Ovary (tissue), 9 donors: ENCODE data around the gene ITGB3BP. TPM values are rescaled to one million over a fixed set of nuclear protein-coding genes. Genes with fewer than 3 reads are reported as not detected.
"Not testable (repeated sequence)": the region's sequence is repeated elsewhere in the genome, so short reads cannot be mapped to it uniquely, and the experiment has no call there.

ENCODE experiments used
- DNase-seq, 5 donors: peaks; one replicate each; pipeline ENCODE4 v3.0.0-alpha.2; 2019 to 2020
- H3K27ac ChIP-seq, 2 donors: fragments of 200-600 bp; one replicate each; pipeline versions ENCODE4 v1.5.1 to v1.8.0; 2019 to 2022
- H3K27me3 ChIP-seq: fragments of 200-600 bp; one replicate; pipeline ENCODE4 v1.8.0; 2022
- H3K36me3 ChIP-seq: fragments of 200-600 bp; sonication (generic); one replicate; pipeline ENCODE4 v1.5.1; 2019
- H3K4me1 ChIP-seq: one replicate; pipeline ENCODE4 v1.8.1; 2013; ENCODE audit warnings: mild to moderate bottlenecking, moderate library complexity; ENCODE audit not compliant: insufficient read depth
- H3K4me3 ChIP-seq: fragments of 200-600 bp; sonication (generic); one replicate; pipeline ENCODE4 v1.5.1; 2017
- H3K9me3 ChIP-seq, 2 donors: fragments of 200-600 bp in 1 of 2; sonication (generic) in 1 of 2; one replicate each; pipeline versions ENCODE4 v1.5.1 to v1.8.1; 2013 to 2019; ENCODE audit warnings: mild to moderate bottlenecking in 1 of 2, moderate library complexity in 1 of 2
- EP300 ChIP-seq: sonication (generic); formaldehyde crosslinking; IDR thresholded peaks from one replicate; pipeline ENCODE4 v1.6.1; 2017; ENCODE audit warnings: antibody characterized with exemption
- POLR2A ChIP-seq: fragments of 450-650 bp; IDR thresholded peaks from one replicate; pipeline ENCODE4 v1.6.1; 2017; ENCODE audit warnings: antibody characterized with exemption, mild to moderate bottlenecking, moderate library complexity
- WGBS, 3 donors: extraction: QIAGEN DNeasy Blood & Tissue Kit in 1 of 3; methylation state at CpG; one replicate each; pipeline versions ENCODE4 v1.1.5 to v1.1.7; 2013 to 2017; 5-methylcytosine and 5-hydroxymethylcytosine counted together
- intact Hi-C, 4 donors: fragments of 100-400 bp; cut with DNase I; formaldehyde crosslinking; loops; one replicate each; pipeline versions ENCODE4 v1.11.0 to v1.15.1; 2022 to 2023
- polyA plus RNA-seq, 2 donors: library from polyadenylated mRNA; stranded (reverse); fragments of 200-250 nt in 1 of 2; fragments of 350-450 nt in 1 of 2; fragmentation: Illumina TruSeq in 1 of 2; extraction: RNeasy Lipid Tissue Mini Kit (QIAGEN cat#74804) in 1 of 2; gene quantifications; one replicate each; pipeline ENCODE4 v1.2.3, GENCODE V29; 2013 to 2014
- total RNA-seq, 7 donors: library from RNA; depleted of rRNA in 2 of 7; stranded (reverse); fragments of >200 nt in 2 of 7; fragmentation: NEBNext Ultra II Directional in 3 of 7; extraction: Animal tissue kit (Norgen Biotek cat#: 25700) in 3 of 7; gene quantifications; one replicate each; pipeline versions ENCODE4 v1.1.0 to v1.2.4, GENCODE V29; 2016 to 2023
- TF ChIP-seq, protein P1 (sequence below), 3 donors: fragments of 450-650 bp in 2 of 3; fragments of 200-600 bp in 1 of 3; IDR thresholded peaks; one replicate each; pipeline versions ENCODE4 v1.5.1 to v1.8.0; 2016 to 2022; ENCODE audit warnings: antibody characterized with exemption in 3 of 3, mild to moderate bottlenecking in 1 of 3
- donor health status: DM: no; HTN: no; CAD: no; lungs with moderate emphysema.
- donor health status: DM: no; HTN: no; CAD: no.
- donor health status: Bipolar disorder and iron deficiency.
- donor health status: DM: yes; HTN: yes; CAD: no.
- donor health status: DM: no; HTN: no; CAD: no.
- donor health status: DM: yes; HTN: yes; CAD: no.

ITGB3BP gene
- total and polyA plus RNA-seq, 9 donors: 10.7 to 32.1 (median 22.3) TPM

- intact Hi-C loops: no loop called here
Observed at GRCh38 chr1:63487336-63488065, 35.5 kb downstream of the ITGB3BP start.

GRCh38 chr1:63486629-63487028, 36.4 kb downstream of the ITGB3BP start:
- Histone ChIP-seq H3K9me3 (no peaks in the 10 kb centered on the region), H3K27ac (no peak overlapping the region), H3K4me1 (no peaks in the 10 kb centered on the region), H3K27me3 (no peaks in the 10 kb centered on the region), H3K4me3 (no peak overlapping the region), H3K36me3 (no peaks in the 10 kb centered on the region)
- TF ChIP-seq, protein P1, sequence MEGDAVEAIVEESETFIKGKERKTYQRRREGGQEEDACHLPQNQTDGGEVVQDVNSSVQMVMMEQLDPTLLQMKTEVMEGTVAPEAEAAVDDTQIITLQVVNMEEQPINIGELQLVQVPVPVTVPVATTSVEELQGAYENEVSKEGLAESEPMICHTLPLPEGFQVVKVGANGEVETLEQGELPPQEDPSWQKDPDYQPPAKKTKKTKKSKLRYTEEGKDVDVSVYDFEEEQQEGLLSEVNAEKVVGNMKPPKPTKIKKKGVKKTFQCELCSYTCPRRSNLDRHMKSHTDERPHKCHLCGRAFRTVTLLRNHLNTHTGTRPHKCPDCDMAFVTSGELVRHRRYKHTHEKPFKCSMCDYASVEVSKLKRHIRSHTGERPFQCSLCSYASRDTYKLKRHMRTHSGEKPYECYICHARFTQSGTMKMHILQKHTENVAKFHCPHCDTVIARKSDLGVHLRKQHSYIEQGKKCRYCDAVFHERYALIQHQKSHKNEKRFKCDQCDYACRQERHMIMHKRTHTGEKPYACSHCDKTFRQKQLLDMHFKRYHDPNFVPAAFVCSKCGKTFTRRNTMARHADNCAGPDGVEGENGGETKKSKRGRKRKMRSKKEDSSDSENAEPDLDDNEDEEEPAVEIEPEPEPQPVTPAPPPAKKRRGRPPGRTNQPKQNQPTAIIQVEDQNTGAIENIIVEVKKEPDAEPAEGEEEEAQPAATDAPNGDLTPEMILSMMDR (IDR thresholded peaks at IDR 0.05): no peak
- TF ChIP-seq POLR2A: no peak
- no peak for TF ChIP-seq EP300
- no peak for DNase-seq
- intact Hi-C loops: no loop called here
- 94 to 97% (median 95%) methylated on average over 1 of the region's 1 CpG for WGBS, 3 donors

More at GRCh38 chr1:63487336-63488065, 35.5 kb downstream of the ITGB3BP start:
- H3K36me3 ChIP-seq: no peaks in the 10 kb centered on the region
- H3K27ac ChIP-seq: no peak overlapping the region
- no peak for TF ChIP-seq POLR2A
- TF ChIP-seq, protein P1 (IDR thresholded peaks at IDR 0.05): no peak
- H3K4me3 ChIP-seq: no peak overlapping the region
- WGBS, 3 donors: 43 to 72% (median 56%) methylated on average over 8 of the region's 8 CpGs
- no peaks in the 10 kb centered on the region for H3K27me3 ChIP-seq
- no peaks in the 10 kb centered on the region for H3K4me1 ChIP-seq
- no peaks in the 10 kb centered on the region for H3K9me3 ChIP-seq
- no peak for DNase-seq

DNA sequence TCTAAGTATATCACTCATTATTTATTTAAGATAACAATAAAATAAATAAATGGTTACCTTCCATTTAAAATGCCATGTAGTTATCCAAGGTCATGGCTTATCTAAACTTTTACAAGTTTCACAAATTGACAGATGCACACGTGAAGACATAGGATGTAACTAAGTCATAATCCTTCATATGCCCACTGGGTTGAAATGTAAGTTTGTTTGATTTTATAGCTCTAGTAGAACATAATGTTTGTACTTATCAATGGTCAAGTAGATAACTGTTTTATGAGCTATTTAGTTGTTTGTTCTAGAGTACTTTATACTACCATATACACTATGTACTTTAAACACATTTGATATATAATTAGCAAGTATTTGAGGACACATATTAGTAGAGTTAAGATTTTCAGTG, 43.0 kb downstream of the ITGB3BP start:
- 76 to 81% (median 78%) methylated on average over 1 of the region's 1 CpG for WGBS, 3 donors
- H3K27ac ChIP-seq: no peak overlapping the region
- no peak for DNase-seq
- TF ChIP-seq EP300: no peak
- intact Hi-C loops: loop anchor here in 1 of 4 donors (5.0 kb wide), 1 partner anchor 833 kb away; no protein-coding TSS in a partner anchor
- H3K4me3 ChIP-seq: no peak overlapping the region
- H3K36me3 ChIP-seq: no peaks in the 10 kb centered on the region
- no peaks in the 10 kb centered on the region for H3K27me3 ChIP-seq
- H3K4me1 ChIP-seq: no peaks in the 10 kb centered on the region
- no peaks in the 10 kb centered on the region for H3K9me3 ChIP-seq

DNA sequence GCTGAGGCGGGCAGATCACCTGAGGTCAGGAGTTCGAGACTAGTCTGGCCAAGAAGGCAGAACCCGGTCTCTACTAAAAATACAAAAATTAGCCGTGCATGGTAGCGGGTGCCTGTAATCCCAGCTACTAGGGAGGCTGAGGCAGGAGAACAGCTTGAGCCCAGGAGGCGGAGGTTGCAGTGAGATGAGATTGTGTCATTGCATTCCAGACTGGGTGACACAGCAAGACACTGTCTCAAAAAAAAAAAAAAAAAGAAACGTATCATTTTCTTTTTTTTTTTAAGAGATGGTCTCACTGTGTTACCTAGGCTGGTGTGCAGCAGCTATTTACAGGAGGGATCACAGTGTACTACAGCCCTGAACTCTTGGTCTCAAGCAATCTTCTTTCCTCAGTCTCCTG, 47.3 kb downstream of the ITGB3BP start:
- Histone ChIP-seq H3K27ac (no peak overlapping the region), H3K9me3 (no peaks in the 10 kb centered on the region), H3K4me3 (no peak overlapping the region), H3K4me1 (no peaks in the 10 kb centered on the region), H3K36me3 (no peaks in the 10 kb centered on the region), H3K27me3 (no peaks in the 10 kb centered on the region)
- intact Hi-C loops: no loop called here
- no peak for TF ChIP-seq EP300
- TF ChIP-seq, protein P1 (IDR thresholded peaks at IDR 0.05): no peak
- TF ChIP-seq POLR2A: no peak
- no peak for DNase-seq
- 79 to 96% (median 96%) methylated on average over 7 of the region's 7 CpGs for WGBS, 3 donors

GRCh38 chr1:63468683-63469082, 54.3 kb downstream of the ITGB3BP start:
- H3K36me3 ChIP-seq, H3K4me3 ChIP-seq, intact Hi-C loops, H3K4me1 ChIP-seq, H3K27me3 ChIP-seq, H3K9me3 ChIP-seq, H3K27ac ChIP-seq, DNase-seq: not testable (repeated sequence)
- WGBS, 3 donors: 94 to 99% (median 97%) methylated on average over 5 of the region's 5 CpGs
